OCI-LY1 (cell line): ENCODE measurements around the gene MELTF.
"Not testable (repeated sequence)": the region's sequence is repeated elsewhere in the genome, so short reads cannot be mapped to it uniquely, and the experiment has no call there.

Experiments used
- CTCF ChIP-seq: fragments of 200-600 bp; sonication (generic), shearing (Covaris generic); IDR thresholded peaks from 2 replicates; pipeline ENCODE4 v1.5.1; 2017; ENCODE audit warnings: mild to moderate bottlenecking, antibody characterized with exemption, low read length, moderate library complexity, mixed read lengths
- EZH2 ChIP-seq: fragments of 200-600 bp; sonication (generic), shearing (Covaris generic); IDR thresholded peaks from 2 replicates; pipeline ENCODE4 v1.8.0; 2017; ENCODE audit warnings: borderline replicate concordance, mixed run types, mild to moderate bottlenecking, antibody characterized with exemption, low read length, moderate library complexity, mixed read lengths

- not testable (repeated sequence) for TF ChIP-seq CTCF, EZH2
These were observed 4.1 kb upstream of the MELTF start for GRCh38 chr3:197033764-197034163.
